Smooth muscle cell of the brain vasculature (primary cell): ENCODE measurements around the gene TEKT5.
"Not testable (repeated sequence)": the region's sequence is repeated elsewhere in the genome, so short reads cannot be mapped to it uniquely, and the experiment has no call there.

Experiments
- DNase-seq: peaks from one replicate; pipeline ENCODE4 v3.0.0-alpha.2; 2012; ENCODE audit warnings: low read depth, low spot score

TEKT5 gene

DNA sequence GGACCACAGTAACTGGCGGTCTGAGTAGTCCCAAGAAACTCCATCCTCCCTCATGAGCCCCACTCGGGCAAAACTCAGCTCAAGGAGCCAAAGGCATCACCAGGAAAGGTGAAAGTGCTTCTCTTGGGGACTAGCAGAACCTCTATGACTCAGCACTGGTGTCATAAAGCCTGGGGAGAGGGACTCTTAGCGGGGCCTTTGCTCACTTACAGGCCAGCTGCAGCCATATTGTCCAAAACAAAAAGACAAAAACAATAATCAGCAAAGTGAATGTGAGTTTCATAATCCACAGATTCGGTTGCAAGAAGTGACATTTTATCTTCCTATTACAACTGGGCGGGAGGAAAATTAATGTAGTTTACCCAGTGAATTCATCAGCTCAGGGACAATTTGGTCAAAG lies at the start of gene TEKT5:
TSS of gene TEKT5 (minus strand) at position 101 of the 400 bp plus-strand sequence. CDS start at position 44, 57 bp downstream.
- DNase-seq: no peak

- peak; percentile 99 for DNase-seq
Observed at GRCh38 chr16:10743610-10744369, 49.1 kb upstream of the TEKT5 start, which contains the start of gene NUBP1. TSS of gene NUBP1 (plus strand) at chr16:10743842. CDS start at chr16:10743864, 22 bp downstream.

DNA sequence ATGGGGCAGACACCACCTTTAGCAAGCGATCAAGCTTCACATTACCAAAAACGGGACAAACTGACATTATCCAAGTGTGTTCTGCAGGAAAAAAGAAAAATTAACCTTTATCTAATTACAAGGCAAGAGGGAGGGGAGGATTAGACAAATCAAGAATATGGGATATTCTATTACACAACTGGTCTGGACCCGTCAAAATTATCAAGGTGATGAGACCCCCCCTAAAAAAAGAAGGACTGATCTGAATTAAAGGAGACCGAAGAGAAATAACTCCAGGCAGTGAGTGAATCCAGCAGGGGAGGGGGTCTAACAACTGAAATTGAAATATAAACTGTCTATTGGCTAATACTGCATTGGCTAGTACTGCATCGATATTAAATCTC lies 48.5 kb upstream of the TEKT5 start:
- no peak for DNase-seq

DNA sequence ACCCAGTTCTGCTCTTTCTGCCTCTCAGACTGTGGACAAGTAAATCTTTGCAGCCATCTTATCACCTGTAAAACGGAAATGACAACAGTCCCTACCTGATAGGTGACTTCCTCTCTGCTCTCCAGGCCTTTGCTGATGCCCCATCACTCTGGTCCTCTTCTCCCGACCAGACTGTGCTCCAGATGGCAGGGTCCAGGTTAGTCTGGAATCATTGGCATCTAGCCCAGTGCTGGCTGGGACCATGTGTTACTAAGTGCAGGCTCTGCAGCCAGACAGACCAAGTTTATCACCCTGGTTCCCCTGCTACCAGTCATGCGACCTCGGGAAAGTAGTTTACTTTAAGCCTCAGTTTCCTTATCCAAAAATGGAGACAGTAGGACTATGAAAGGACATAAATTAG lies 47.1 kb upstream of the TEKT5 start:
- no peak for DNase-seq

- not testable (repeated sequence) for DNase-seq
Observed at GRCh38 chr16:10741249-10741648, 46.5 kb upstream of the TEKT5 start.

DNA sequence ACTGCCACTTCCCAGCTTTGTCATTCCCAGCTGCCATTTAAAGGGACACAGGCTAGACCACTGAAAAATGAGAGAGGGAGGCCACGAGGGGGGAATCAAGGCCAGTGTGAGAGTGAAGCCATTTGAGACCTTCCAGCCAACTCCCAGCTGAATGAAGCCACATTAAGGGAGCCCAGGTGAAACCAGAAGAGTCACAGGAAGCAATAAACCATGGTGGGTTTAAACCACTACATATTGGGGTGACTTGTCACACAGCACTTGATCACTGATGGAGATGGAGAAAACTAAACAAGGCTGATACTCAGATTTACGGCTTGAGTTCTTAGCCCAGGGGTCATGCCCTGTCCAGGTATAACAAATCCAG lies 46.1 kb upstream of the TEKT5 start:
- no peak for DNase-seq

GRCh38 chr16:10740000-10740844 lies 45.5 kb upstream of the TEKT5 start:
- DNase-seq: no peak

DNA sequence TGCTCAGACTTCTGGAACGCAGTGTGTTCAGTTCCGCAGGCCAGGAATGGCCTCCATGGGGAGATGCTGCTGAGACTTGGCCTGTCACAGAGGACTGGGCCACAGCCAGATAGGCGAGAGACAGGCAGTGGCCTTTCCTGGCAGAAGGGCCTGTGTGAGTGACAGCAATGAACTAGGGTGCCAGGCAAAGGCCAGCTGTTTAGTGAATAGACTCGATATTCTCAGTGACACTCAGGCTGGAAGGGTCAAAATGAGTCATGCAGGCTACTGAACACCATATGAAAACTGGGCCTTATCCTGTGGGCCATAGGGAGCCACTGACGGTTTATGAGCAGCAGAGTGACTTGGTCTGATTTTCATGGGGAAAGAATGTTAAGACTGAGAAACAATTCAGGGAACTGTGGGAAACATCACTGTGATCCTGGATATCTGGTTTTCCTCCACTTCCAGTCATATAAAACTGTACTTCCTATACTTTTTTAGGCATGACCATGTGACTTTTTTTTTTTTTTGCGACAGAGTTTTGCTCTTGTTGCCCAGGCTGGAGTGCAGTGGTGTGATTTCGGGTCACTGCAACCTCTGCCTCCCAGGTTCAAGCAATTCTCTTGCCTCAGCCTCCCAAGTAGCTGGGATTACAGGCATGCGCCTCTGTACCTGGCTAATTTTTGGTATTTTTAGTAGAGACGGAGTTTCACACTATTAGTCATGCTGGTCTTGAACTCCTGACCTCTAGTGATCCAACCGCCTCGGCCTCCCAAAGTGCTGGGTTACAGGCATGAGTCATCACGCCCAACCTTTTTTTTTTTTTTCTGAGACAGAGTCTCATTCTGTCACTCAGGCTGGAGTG lies 43.7 kb upstream of the TEKT5 start:
- DNase-seq: no peak

- peak; percentile 37 for DNase-seq
Observed at GRCh38 chr16:10737068-10737625, 42.4 kb upstream of the TEKT5 start.

DNA sequence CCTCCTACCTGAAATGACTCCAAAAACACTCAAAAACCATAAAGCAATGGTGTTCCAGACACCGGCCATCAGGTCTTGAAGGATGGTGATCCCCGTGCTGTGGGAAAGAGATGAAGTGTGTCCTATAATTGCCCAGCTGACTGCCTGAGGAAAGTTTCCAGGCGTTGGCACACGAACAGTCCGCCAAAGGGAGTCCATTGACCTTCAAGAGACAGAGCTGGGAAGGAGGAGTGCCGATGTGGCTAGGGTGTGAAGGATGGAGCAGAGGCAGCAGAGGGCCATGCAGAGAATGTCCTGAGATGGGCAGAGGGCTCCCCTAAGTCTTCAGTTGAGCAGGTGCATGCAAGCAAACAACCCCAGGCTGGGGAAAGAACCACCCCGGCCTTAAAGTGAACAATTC lies 37.1 kb upstream of the TEKT5 start:
- DNase-seq: no peak

DNA sequence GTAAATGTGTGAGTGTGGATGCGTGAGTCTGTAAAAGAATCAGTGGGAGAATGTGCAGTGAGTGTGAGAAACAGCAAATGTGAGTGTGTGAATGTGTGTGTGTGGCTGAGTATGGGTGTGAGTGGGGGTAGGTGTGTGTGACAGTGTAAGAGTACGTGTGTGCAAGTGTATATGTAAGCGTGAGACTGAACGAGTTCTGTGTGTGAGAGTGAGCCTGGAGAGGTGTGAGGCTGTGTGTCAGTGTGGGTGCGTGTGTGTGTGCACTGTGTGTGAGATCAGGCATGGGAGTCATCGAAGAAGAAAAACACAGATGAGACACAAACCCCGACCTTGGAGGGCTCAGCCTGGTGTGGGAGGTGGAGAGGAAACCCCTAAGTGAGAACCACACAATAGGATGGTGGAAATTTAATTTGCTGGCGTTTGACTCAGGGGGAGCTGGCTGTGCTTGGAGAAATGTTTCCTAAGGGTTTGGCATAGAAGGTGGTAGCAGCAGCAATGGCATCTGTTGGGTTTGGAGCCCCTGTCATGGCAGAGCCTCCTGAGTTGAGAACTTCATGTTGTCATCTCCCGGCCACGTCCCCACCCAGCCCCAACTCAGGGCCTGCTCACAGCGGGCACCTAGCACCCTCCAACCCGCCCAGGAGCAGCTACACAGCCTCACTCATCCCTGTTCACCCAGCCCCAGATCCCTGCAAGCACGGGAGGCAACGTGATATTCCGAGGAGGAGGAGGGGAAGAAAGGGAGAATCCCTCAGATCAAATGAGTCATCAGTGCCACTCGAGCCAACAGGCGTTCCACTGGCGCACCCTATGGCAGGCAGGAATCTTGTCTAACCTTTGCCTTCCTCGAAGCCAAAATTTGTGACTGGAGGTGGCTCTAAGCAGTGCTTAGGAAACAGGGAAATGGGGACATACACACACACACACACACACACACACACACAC lies 34.6 kb upstream of the TEKT5 start:
- no peak for DNase-seq

- DNase-seq: no peak
Observed at GRCh38 chr16:10728003-10728887, 33.5 kb upstream of the TEKT5 start.

GRCh38 chr16:10708969-10709368 lies 14.2 kb upstream of the TEKT5 start:
- DNase-seq: no peak

GRCh38 chr16:10699756-10700155 lies 5.0 kb upstream of the TEKT5 start:
- no peak for DNase-seq

DNA sequence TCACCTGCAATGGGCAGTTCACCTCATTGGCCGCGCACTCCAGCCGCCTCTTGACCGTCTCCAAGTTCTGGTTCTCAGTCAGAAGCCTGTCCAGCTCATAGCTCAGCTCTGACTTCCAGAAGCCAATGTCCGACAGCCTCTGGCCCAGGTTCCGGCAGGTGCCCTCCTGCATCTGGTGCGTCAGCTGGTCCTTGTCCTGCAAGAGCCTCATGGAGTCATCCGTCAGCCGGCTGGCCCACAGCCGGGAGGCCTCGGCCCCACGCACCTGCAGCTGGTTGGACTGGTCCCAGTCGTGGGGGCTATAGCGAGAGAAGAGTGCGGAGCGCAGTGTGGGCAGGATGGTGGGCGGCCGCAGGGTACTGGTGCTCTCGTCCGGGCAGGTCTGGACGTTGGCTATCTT lies 424 bp downstream of the TEKT5 start:
- no peak for DNase-seq

- no peak for DNase-seq
Observed at GRCh38 chr16:10693889-10694288, 841 bp downstream of the TEKT5 start.

DNA sequence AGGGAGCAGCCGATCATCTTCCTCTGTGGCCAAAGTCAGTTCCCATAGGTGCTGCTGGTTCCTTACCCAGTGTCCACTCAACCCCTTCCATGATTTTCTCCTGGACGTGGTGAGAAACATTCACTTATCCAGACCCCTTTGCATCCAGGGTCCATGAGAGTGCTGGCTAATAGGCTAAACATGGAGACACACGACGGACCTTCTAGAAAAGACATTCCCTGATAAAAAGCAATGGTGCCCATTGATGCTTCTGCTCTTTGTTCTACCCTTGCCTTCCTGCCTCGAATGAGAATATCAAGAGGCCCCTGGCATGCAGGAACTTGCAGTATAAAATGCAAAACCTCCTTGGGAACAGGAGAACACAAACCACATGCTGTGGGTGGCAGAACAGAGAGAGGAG lies 2.3 kb downstream of the TEKT5 start:
- DNase-seq: no peak

GRCh38 chr16:10688726-10689125 lies 6.0 kb downstream of the TEKT5 start:
- DNase-seq: no peak

GRCh38 chr16:10688291-10688690 lies 6.4 kb downstream of the TEKT5 start:
- no peak for DNase-seq

DNA sequence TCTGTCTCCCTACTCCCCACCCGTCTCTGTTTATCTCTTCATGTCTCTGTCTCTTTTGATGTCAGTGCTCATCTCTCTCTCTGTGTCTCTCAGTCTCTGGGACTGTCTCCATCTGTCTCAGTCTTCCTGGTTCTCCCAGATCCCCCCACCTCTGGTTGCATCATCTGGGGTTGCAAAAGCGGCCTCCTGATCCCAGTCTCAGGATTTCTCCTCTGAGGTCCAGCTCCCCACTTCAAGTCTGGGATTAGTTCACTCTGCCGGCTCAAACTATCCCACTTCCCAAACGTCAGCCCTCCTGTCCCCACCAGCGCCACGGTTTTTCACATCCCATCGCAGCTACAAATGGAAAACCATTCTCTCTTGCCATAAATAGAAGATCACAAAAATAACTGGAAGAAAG lies 9.0 kb downstream of the TEKT5 start:
- no peak for DNase-seq
